GM12891 (cell line): ENCODE data around the gene LDOC1.

ENCODE experiments used
- PAX5 ChIP-seq: IDR thresholded peaks from 2 replicates; pipeline ENCODE4 v1.6.1; 2011; ENCODE audit warnings: low read length, moderate library complexity, mild to moderate bottlenecking; ENCODE audit not compliant: insufficient read depth, severe bottlenecking
- POLR2A ChIP-seq: IDR thresholded peaks from 2 replicates; pipeline ENCODE4 v1.6.1; 2011; ENCODE audit warnings: low read depth, low read length, control low read depth
- POLR2AphosphoS5 ChIP-seq: IDR thresholded peaks from 2 replicates; pipeline ENCODE4 v1.6.1; 2011; ENCODE audit warnings: low read depth, low read length, control low read depth
- POU2F2 ChIP-seq: IDR thresholded peaks from 2 replicates; pipeline ENCODE4 v1.6.1; 2011; ENCODE audit warnings: low read depth, mild to moderate bottlenecking, control low read depth, low read length, moderate library complexity
- SPI1 ChIP-seq: IDR thresholded peaks from 2 replicates; pipeline ENCODE4 v1.6.1; 2011; ENCODE audit warnings: low read depth, low read length, control low read depth
- TAF1 ChIP-seq: IDR thresholded peaks from 2 replicates; pipeline ENCODE4 v1.6.1; 2011; ENCODE audit warnings: low read depth, low read length, control low read depth

DNA sequence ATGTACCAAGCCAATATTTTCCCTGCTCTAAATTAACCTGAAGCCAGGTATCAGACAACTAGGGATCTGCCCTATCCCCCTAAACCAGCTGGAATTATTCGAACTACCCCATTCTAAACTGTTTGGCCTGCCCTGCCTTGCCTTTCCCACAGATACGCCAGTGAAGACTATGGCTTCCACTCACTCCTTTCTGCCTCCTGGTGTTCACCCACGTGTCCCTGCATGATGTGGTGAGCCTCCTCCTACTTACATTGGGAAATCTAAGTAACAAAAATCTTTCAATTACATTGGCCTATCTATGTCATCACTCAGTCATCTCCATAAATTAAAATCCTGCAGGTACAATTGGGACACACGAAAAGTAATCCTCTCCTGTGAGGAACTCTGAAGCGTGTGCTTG, 6.1 kb upstream of the LDOC1 start:
- TF ChIP-seq POLR2A (no peak), POU2F2 (no peak), TAF1 (no peak), POLR2AphosphoS5 (no peak), SPI1 (no peak), PAX5 (no peak)
